CD4-positive, alpha-beta T cell treated with Interleukin-6 at 100 ng/mL for 8 hours (primary cell): Measurements from ENCODE around the gene CSF1R.

ENCODE experiments used
- DNase-seq: peaks from one replicate; pipeline ENCODE4 v3.0.0-alpha.2; 2020; ENCODE audit warnings: mixed read lengths, low spot score

Gene CSF1R

GRCh38 chr5:150085950-150086715 is at the start of gene CSF1R:
Gene CSF1R, minus strand, starts transcription at chr5:150086554. Its CDS starts 127 bp downstream, at chr5:150086427.
- no peak for DNase-seq

- DNase-seq, result no peak
Observed at GRCh38 chr5:150135557-150136304, 49.4 kb upstream of the CSF1R start.

- DNase-seq, result no peak
Observed at GRCh38 chr5:150134198-150134588, 47.8 kb upstream of the CSF1R start.

GRCh38 chr5:150133581-150134197 is 47.3 kb upstream of the CSF1R start:
- no peak for DNase-seq

GRCh38 chr5:150132740-150133139 is 46.4 kb upstream of the CSF1R start:
- no peak for DNase-seq

GRCh38 chr5:150131978-150132694 is 45.8 kb upstream of the CSF1R start:
- DNase-seq, result no peak

- DNase-seq, result no peak
Observed at GRCh38 chr5:150131461-150131860, 45.1 kb upstream of the CSF1R start.

GRCh38 chr5:150130493-150130922 is 44.2 kb upstream of the CSF1R start:
- no peak for DNase-seq

GRCh38 chr5:150129813-150130492 is 43.6 kb upstream of the CSF1R start:
- no peak for DNase-seq

GRCh38 chr5:150129454-150129812 is 43.1 kb upstream of the CSF1R start:
- no peak for DNase-seq

- DNase-seq, result no peak
Observed at GRCh38 chr5:150126921-150127265, 40.5 kb upstream of the CSF1R start.

- no peak for DNase-seq
Observed at GRCh38 chr5:150126199-150126920, 40.0 kb upstream of the CSF1R start.

- no peak for DNase-seq
Observed at GRCh38 chr5:150125334-150125733, 39.0 kb upstream of the CSF1R start.

GRCh38 chr5:150124596-150124995 is 38.2 kb upstream of the CSF1R start:
- no peak for DNase-seq

- no peak for DNase-seq
Observed at GRCh38 chr5:150124111-150124557, 37.8 kb upstream of the CSF1R start.

- no peak for DNase-seq
Observed at GRCh38 chr5:150123542-150123941, 37.2 kb upstream of the CSF1R start.

- DNase-seq, result no peak
Observed at GRCh38 chr5:150122536-150123481, 36.5 kb upstream of the CSF1R start.

- DNase-seq, result no peak
Observed at GRCh38 chr5:150122158-150122510, 35.8 kb upstream of the CSF1R start.

- DNase-seq, result no peak
Observed at GRCh38 chr5:150121448-150122157, 35.2 kb upstream of the CSF1R start.
